Spinal cord (tissue), 10 donors: ENCODE data around the gene PPIC. TPM values are rescaled to one million over a fixed set of nuclear protein-coding genes. Genes with fewer than 3 reads are reported as not detected.
"Not testable (repeated sequence)": the region's sequence is repeated elsewhere in the genome, so short reads cannot be mapped to it uniquely, and the experiment has no call there.

ENCODE experiments used
- DNase-seq, 6 donors: peaks; one replicate each; pipeline versions ENCODE4 v3.0.0 to v3.0.0-alpha.2; 2013 to 2015; ENCODE audit warnings: low spot score in 6 of 6, low read depth in 4 of 6
- H3K27ac ChIP-seq: one replicate; pipeline ENCODE4 v1.5.1; 2013; ENCODE audit warnings: low read depth, low read length, control low read depth
- H3K27me3 ChIP-seq: one replicate; pipeline ENCODE4 v1.6.1; 2013; ENCODE audit warnings: low read length; ENCODE audit not compliant: control insufficient read depth, insufficient read depth
- H3K36me3 ChIP-seq: one replicate; pipeline ENCODE4 v1.6.1; 2013; ENCODE audit warnings: low read length; ENCODE audit not compliant: control insufficient read depth, insufficient read depth
- H3K4me1 ChIP-seq: one replicate; pipeline ENCODE4 v1.6.1; 2013; ENCODE audit warnings: low read length; ENCODE audit not compliant: control insufficient read depth, insufficient read depth
- H3K4me3 ChIP-seq: one replicate; pipeline ENCODE4 v1.5.1; 2013; ENCODE audit warnings: low read depth, low read length, control low read depth
- H3K9me3 ChIP-seq: one replicate; pipeline ENCODE4 v1.6.1; 2013; ENCODE audit warnings: low read length; ENCODE audit not compliant: control insufficient read depth, insufficient read depth
- WGBS: methylation state at CpG from one replicate; pipeline ENCODE4 v1.1.5; 2013; ENCODE audit warnings: missing lambda C conversion rate; ENCODE audit not compliant: insufficient coverage; 5-methylcytosine and 5-hydroxymethylcytosine counted together
- polyA plus RNA-seq, 2 donors: library from polyadenylated mRNA; unstranded; fragments of 120-200 nt; gene quantifications; one replicate each; pipeline ENCODE4 v1.2.1, GENCODE V29; 2013; ENCODE audit not compliant: insufficient read length in 2 of 2
- total RNA-seq, 2 donors: library from RNA; depleted of rRNA in 1 of 2; stranded (reverse); fragments of 120-200 nt in 1 of 2; fragments of >200 nt in 1 of 2; gene quantifications; one replicate each; pipeline versions ENCODE4 v1.2.3 to v1.2.4, GENCODE V29; 2013 to 2014
- donor health status: healthy.

Gene PPIC
- total and polyA plus RNA-seq, 4 donors, result 15.1 to 72.5 (median 30.8) TPM

- Histone ChIP-seq H3K4me1 (no peaks in the 10 kb centered on the region), H3K27me3 (no peaks in the 10 kb centered on the region), H3K9me3 (no peaks in the 10 kb centered on the region), H3K27ac (no peak overlapping the region), H3K4me3 (no peak overlapping the region), H3K36me3 (no peaks in the 10 kb centered on the region)
- 100% methylated on average over 2 of the region's 2 CpGs for WGBS
- no peak for DNase-seq
Observed at GRCh38 chr5:122985954-122986721, 50.4 kb downstream of the PPIC start.

- Histone ChIP-seq H3K4me3 (no peak overlapping the region), H3K27me3 (no peaks in the 10 kb centered on the region), H3K27ac (no peak overlapping the region), H3K4me1 (no peaks in the 10 kb centered on the region), H3K9me3 (no peaks in the 10 kb centered on the region), H3K36me3 (no peaks in the 10 kb centered on the region)
- WGBS, result no CpG with 5 or more reads among the region's 4 CpGs
- no peak for DNase-seq
Observed at GRCh38 chr5:122985006-122985700, 51.4 kb downstream of the PPIC start.

- DNase-seq, result no peak
- no peaks in the 10 kb centered on the region for H3K9me3 ChIP-seq
- WGBS, result no CpG with 5 or more reads among the region's 3 CpGs
- H3K27me3 ChIP-seq, result no peaks in the 10 kb centered on the region
- no peaks in the 10 kb centered on the region for H3K4me1 ChIP-seq
- no peaks in the 10 kb centered on the region for H3K36me3 ChIP-seq
- H3K27ac ChIP-seq, result no peak overlapping the region
- no peak overlapping the region for H3K4me3 ChIP-seq
Observed at GRCh38 chr5:122984425-122984824, 52.1 kb downstream of the PPIC start.

- H3K4me1 ChIP-seq, result no peaks in the 10 kb centered on the region
- H3K4me3 ChIP-seq, result no peak overlapping the region
- WGBS, result no CpG with 5 or more reads among the region's 1 CpG
- DNase-seq, result no peak
- H3K27ac ChIP-seq, result no peak overlapping the region
- H3K27me3 ChIP-seq, result no peaks in the 10 kb centered on the region
- no peaks in the 10 kb centered on the region for H3K36me3 ChIP-seq
- no peaks in the 10 kb centered on the region for H3K9me3 ChIP-seq
Observed at GRCh38 chr5:122982376-122982775, 54.1 kb downstream of the PPIC start.

- no peak for DNase-seq
- H3K36me3 ChIP-seq, result no peaks in the 10 kb centered on the region
- 56% methylated on average over 2 of the region's 2 CpGs for WGBS
Observed at GRCh38 chr5:122981846-122982245, 54.7 kb downstream of the PPIC start.

GRCh38 chr5:122978644-122979297, 57.8 kb downstream of the PPIC start:
- WGBS, result no CpG with 5 or more reads among the region's 5 CpGs
- no peak overlapping the region for H3K27ac ChIP-seq
- H3K9me3 ChIP-seq, result no peaks in the 10 kb centered on the region
- no peaks in the 10 kb centered on the region for H3K4me1 ChIP-seq
- H3K27me3 ChIP-seq, result no peaks in the 10 kb centered on the region
- no peaks in the 10 kb centered on the region for H3K36me3 ChIP-seq
- H3K4me3 ChIP-seq, result no peak overlapping the region
- DNase-seq, result no peak

More at GRCh38 chr5:122981846-122982245, 54.7 kb downstream of the PPIC start:
- H3K27ac ChIP-seq, result no peak overlapping the region
- H3K4me1 ChIP-seq, result no peaks in the 10 kb centered on the region
- no peaks in the 10 kb centered on the region for H3K9me3 ChIP-seq
- H3K4me3 ChIP-seq, result no peak overlapping the region
- H3K27me3 ChIP-seq, result no peaks in the 10 kb centered on the region

- Histone ChIP-seq H3K36me3 (no peaks in the 10 kb centered on the region), H3K9me3 (no peaks in the 10 kb centered on the region), H3K4me3 (no peak overlapping the region), H3K4me1 (no peaks in the 10 kb centered on the region), H3K27me3 (no peaks in the 10 kb centered on the region), H3K27ac (no peak overlapping the region)
- no peak for DNase-seq
- WGBS, result no CpG with 5 or more reads among the region's 2 CpGs
Observed at GRCh38 chr5:122978068-122978467, 58.5 kb downstream of the PPIC start.

GRCh38 chr5:122977319-122977718, 59.2 kb downstream of the PPIC start:
- no peaks in the 10 kb centered on the region for H3K36me3 ChIP-seq
- no CpG with 5 or more reads among the region's 2 CpGs for WGBS
- no peak overlapping the region for H3K4me3 ChIP-seq
- H3K27me3 ChIP-seq, result no peaks in the 10 kb centered on the region
- H3K27ac ChIP-seq, result no peak overlapping the region
- peak in 1 of 6 donors; percentile 75 for DNase-seq
- no peaks in the 10 kb centered on the region for H3K9me3 ChIP-seq
- no peaks in the 10 kb centered on the region for H3K4me1 ChIP-seq

- H3K4me3 ChIP-seq, DNase-seq, H3K27ac ChIP-seq, H3K9me3 ChIP-seq, H3K36me3 ChIP-seq, H3K27me3 ChIP-seq, H3K4me1 ChIP-seq: not testable (repeated sequence)
- 100% methylated on average over 2 of the region's 3 CpGs for WGBS
Observed at GRCh38 chr5:122974251-122974650, 62.3 kb downstream of the PPIC start.
